HG03060 (cell line): Measurements from ENCODE around the gene CCDC126.

Experiments used
- ATAC-seq: cut with Tn5 transposase; IDR thresholded peaks from one replicate; pipeline ENCODE4 v1.9.1; 2021; ENCODE audit warnings: low read depth, moderate number of reproducible peaks; ENCODE audit not compliant: unreplicated experiment

CCDC126 gene

DNA sequence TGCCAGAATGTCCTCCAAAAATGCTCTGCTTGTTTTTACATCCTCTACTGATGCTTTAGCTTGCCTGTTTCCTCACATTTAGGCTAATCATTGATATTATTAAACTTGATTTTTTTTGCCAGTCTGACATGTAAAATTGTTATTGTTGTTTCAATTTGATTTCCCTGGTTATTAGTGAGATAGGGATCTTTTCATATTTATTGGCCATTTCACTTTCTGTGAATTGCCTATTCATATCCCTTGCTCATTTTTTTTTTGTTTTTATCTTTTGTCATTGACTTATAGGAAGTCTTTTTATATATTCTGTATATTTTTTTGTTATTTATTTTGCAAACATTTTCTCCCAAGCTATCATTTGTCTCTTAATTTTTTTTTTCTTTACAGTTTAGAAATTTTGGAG lies 96.0 kb downstream of the CCDC126 start:
- ATAC-seq = no peak
